ENCODE data around the gene UBE4B.
A peak's percentile ranks its signal among the peaks of the same experiment; 100 is the strongest.

UBE4B gene

DNA sequence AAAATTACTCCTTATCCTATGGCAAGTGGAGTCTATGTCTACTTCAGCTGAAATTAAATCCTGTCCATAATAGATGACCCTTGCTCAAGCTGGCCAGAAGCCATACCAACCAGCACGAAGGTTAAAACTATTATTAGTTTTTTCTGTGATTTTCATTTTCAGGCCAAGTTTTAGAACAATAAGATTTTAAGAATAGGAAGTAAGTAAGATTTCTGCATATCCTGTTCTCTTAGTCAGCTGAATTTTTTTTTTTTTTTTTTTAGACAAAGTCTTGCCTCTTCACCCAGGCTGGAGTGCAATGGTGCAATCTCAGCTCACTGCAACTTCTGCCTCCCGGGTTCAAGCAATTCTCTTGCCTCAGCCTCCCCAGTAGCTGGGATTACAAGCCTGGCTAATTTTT lies 41.8 kb upstream of the UBE4B start:
- Histone ChIP-seq H3K4me3 (ENCODE audit: low read depth, low read length) (no peak overlapping the region), H3K14ac (ENCODE audit: low read length) (no peak overlapping the region), H2AFZ (ENCODE audit: insufficient read depth, low read length, poor library complexity) (no peak overlapping the region), H2BK120ac (ENCODE audit: insufficient read depth, low read length, poor library complexity) (no peak overlapping the region), H3K27me3 (ENCODE audit: insufficient read depth, low read length) (no peaks in the 10 kb centered on the region), H3K36me3 (ENCODE audit: control insufficient read depth in 1 of 2, insufficient read depth in 2 of 2, low read length in 2 of 2) (no peaks in the 10 kb centered on the region), H3K9me3 (ENCODE audit: insufficient read depth, low read depth, low read length) (no peaks in the 10 kb centered on the region), H4K91ac (ENCODE audit: low read depth, low read length) (no peak overlapping the region), H3K4me2 (ENCODE audit: low read length) (no peak overlapping the region), H2AK5ac (ENCODE audit: low read length) (no peak overlapping the region), H2BK5ac (ENCODE audit: low read depth, low read length, poor library complexity) (no peak overlapping the region), H3K23ac (ENCODE audit: low read length) (no peak overlapping the region), H3K79me2 (ENCODE audit: control insufficient read depth, insufficient read depth, low read length, poor library complexity) (no peaks in the 10 kb centered on the region), H2BK12ac (ENCODE audit: low read length) (no peak overlapping the region), H3K4ac (ENCODE audit: low read depth, low read length) (no peak overlapping the region), H4K8ac (ENCODE audit: low read depth, low read length) (no peak overlapping the region), H4K12ac (ENCODE audit: low read depth, low read length) (no peak overlapping the region), H3K4me1 (ENCODE audit: control insufficient read depth in 1 of 2, insufficient read depth in 2 of 2, low read length in 2 of 2) (no peaks in the 10 kb centered on the region), H3K18ac (ENCODE audit: low read length) (no peak overlapping the region), H3K9ac (ENCODE audit: low read length) (no peak overlapping the region), H3K27ac (ENCODE audit: low read depth, low read length) (no peak overlapping the region), H3K79me1 (ENCODE audit: low read length) (no peaks in the 10 kb centered on the region)
- DNase-seq: no peak
- no CpG with 5 or more reads among the region's 2 CpGs for WGBS (ENCODE audit: extremely low coverage, insufficient coverage, insufficient read length)

- Histone ChIP-seq H4K91ac (ENCODE audit: low read depth, low read length) (no peak overlapping the region), H3K27me3 (ENCODE audit: insufficient read depth, low read length) (peaks cover 17% of the 10 kb centered on the region), H2AK5ac (ENCODE audit: low read length) (no peak overlapping the region), H3K79me1 (ENCODE audit: low read length) (no peaks in the 10 kb centered on the region), H2BK12ac (ENCODE audit: low read length) (no peak overlapping the region), H2AFZ (ENCODE audit: insufficient read depth, low read length, poor library complexity) (no peak overlapping the region), H2BK5ac (ENCODE audit: low read depth, low read length, poor library complexity) (no peak overlapping the region), H3K4me1 (ENCODE audit: control insufficient read depth in 1 of 2, insufficient read depth in 2 of 2, low read length in 2 of 2) (peaks cover 0 to 7% of the 10 kb centered on the region in 2 experiments), H3K9ac (ENCODE audit: low read length) (no peak overlapping the region), H3K27ac (ENCODE audit: low read depth, low read length) (no peak overlapping the region), H4K8ac (ENCODE audit: low read depth, low read length) (no peak overlapping the region), H3K79me2 (ENCODE audit: control insufficient read depth, insufficient read depth, low read length, poor library complexity) (no peaks in the 10 kb centered on the region), H3K23ac (ENCODE audit: low read length) (no peak overlapping the region), H4K12ac (ENCODE audit: low read depth, low read length) (no peak overlapping the region), H3K18ac (ENCODE audit: low read length) (no peak overlapping the region), H3K4me2 (ENCODE audit: low read length) (no peak overlapping the region), H3K4me3 (ENCODE audit: low read depth, low read length) (no peak overlapping the region), H2BK120ac (ENCODE audit: insufficient read depth, low read length, poor library complexity) (no peak overlapping the region), H3K36me3 (ENCODE audit: control insufficient read depth in 1 of 2, insufficient read depth in 2 of 2, low read length in 2 of 2) (no peaks in the 10 kb centered on the region), H3K9me3 (ENCODE audit: insufficient read depth, low read depth, low read length) (peaks cover 4% of the 10 kb centered on the region), H3K4ac (ENCODE audit: low read depth, low read length) (no peak overlapping the region), H3K14ac (ENCODE audit: low read length) (no peak overlapping the region)
- WGBS (ENCODE audit: extremely low coverage, insufficient coverage, insufficient read length): no CpG with 5 or more reads among the region's 5 CpGs
- DNase-seq: no peak
Observed at GRCh38 chr1:9992910-9993309, 39.8 kb upstream of the UBE4B start.

GRCh38 chr1:9993561-9994075 lies 39.1 kb upstream of the UBE4B start:
- no peaks in the 10 kb centered on the region for H3K36me3 ChIP-seq (ENCODE audit: control insufficient read depth in 1 of 2, insufficient read depth in 2 of 2, low read length in 2 of 2)
- no peak overlapping the region for H2BK5ac ChIP-seq (ENCODE audit: low read depth, low read length, poor library complexity)
- no peak overlapping the region for H3K23ac ChIP-seq (ENCODE audit: low read length)
- peaks cover 0 to 7% of the 10 kb centered on the region in 2 experiments for H3K4me1 ChIP-seq (ENCODE audit: control insufficient read depth in 1 of 2, insufficient read depth in 2 of 2, low read length in 2 of 2)
- H2AFZ ChIP-seq (ENCODE audit: insufficient read depth, low read length, poor library complexity): no peak overlapping the region
- H4K91ac ChIP-seq (ENCODE audit: low read depth, low read length): no peak overlapping the region
- DNase-seq: peak in 1 of 2 donors; percentile 79
- no peak overlapping the region for H3K27ac ChIP-seq (ENCODE audit: low read depth, low read length)
- no peak overlapping the region for H2AK5ac ChIP-seq (ENCODE audit: low read length)
- WGBS (ENCODE audit: extremely low coverage, insufficient coverage, insufficient read length): no CpG with 5 or more reads among the region's 7 CpGs
- no peak overlapping the region for H3K4me2 ChIP-seq (ENCODE audit: low read length)
- no peak overlapping the region for H3K4me3 ChIP-seq (ENCODE audit: low read depth, low read length)
- no peak overlapping the region for H3K14ac ChIP-seq (ENCODE audit: low read length)
- no peak overlapping the region for H3K18ac ChIP-seq (ENCODE audit: low read length)
- no peaks in the 10 kb centered on the region for H3K79me1 ChIP-seq (ENCODE audit: low read length)
- H3K9me3 ChIP-seq (ENCODE audit: insufficient read depth, low read depth, low read length): peaks cover 6% of the 10 kb centered on the region
- H3K79me2 ChIP-seq (ENCODE audit: control insufficient read depth, insufficient read depth, low read length, poor library complexity): no peaks in the 10 kb centered on the region
- H3K9ac ChIP-seq (ENCODE audit: low read length): no peak overlapping the region
- no peak overlapping the region for H2BK120ac ChIP-seq (ENCODE audit: insufficient read depth, low read length, poor library complexity)
- H3K4ac ChIP-seq (ENCODE audit: low read depth, low read length): no peak overlapping the region
- H4K8ac ChIP-seq (ENCODE audit: low read depth, low read length): no peak overlapping the region
- H2BK12ac ChIP-seq (ENCODE audit: low read length): no peak overlapping the region
- H3K27me3 ChIP-seq (ENCODE audit: insufficient read depth, low read length): peaks cover 23% of the 10 kb centered on the region
- H4K12ac ChIP-seq (ENCODE audit: low read depth, low read length): no peak overlapping the region

GRCh38 chr1:9996624-9997582 lies 35.9 kb upstream of the UBE4B start, which contains the start of gene RBP7:
TSS of gene RBP7 (plus strand) at chr1:9997228. CDS start at chr1:9997259, 31 bp downstream.
- Histone ChIP-seq H3K9me3 (ENCODE audit: insufficient read depth, low read depth, low read length) (peaks cover 8% of the 10 kb centered on the region), H3K79me2 (ENCODE audit: control insufficient read depth, insufficient read depth, low read length, poor library complexity) (no peaks in the 10 kb centered on the region), H3K4me1 (ENCODE audit: control insufficient read depth in 1 of 2, insufficient read depth in 2 of 2, low read length in 2 of 2) (peaks cover 0 to 7% of the 10 kb centered on the region in 2 experiments), H2BK120ac (ENCODE audit: insufficient read depth, low read length, poor library complexity) (no peak within 1 kb of the TSS), H4K12ac (ENCODE audit: low read depth, low read length) (no peak within 1 kb of the TSS), H3K36me3 (ENCODE audit: control insufficient read depth in 1 of 2, insufficient read depth in 2 of 2, low read length in 2 of 2) (no peaks in the 10 kb centered on the region), H3K27ac (ENCODE audit: low read depth, low read length) (no peak within 1 kb of the TSS), H3K23ac (ENCODE audit: low read length) (no peak within 1 kb of the TSS), H3K18ac (ENCODE audit: low read length) (no peak within 1 kb of the TSS), H2BK5ac (ENCODE audit: low read depth, low read length, poor library complexity) (no peak within 1 kb of the TSS), H3K4me2 (ENCODE audit: low read length) (peak within 1 kb of the TSS; percentile 67), H2AFZ (ENCODE audit: insufficient read depth, low read length, poor library complexity) (peak within 1 kb of the TSS; percentile 73), H3K4ac (ENCODE audit: low read depth, low read length) (no peak within 1 kb of the TSS), H3K79me1 (ENCODE audit: low read length) (no peaks in the 10 kb centered on the region), H3K14ac (ENCODE audit: low read length) (no peak within 1 kb of the TSS), H4K8ac (ENCODE audit: low read depth, low read length) (no peak within 1 kb of the TSS), H3K27me3 (ENCODE audit: insufficient read depth, low read length) (peaks cover 25% of the 10 kb centered on the region), H2AK5ac (ENCODE audit: low read length) (no peak within 1 kb of the TSS), H4K91ac (ENCODE audit: low read depth, low read length) (no peak within 1 kb of the TSS), H3K9ac (ENCODE audit: low read length) (no peak within 1 kb of the TSS), H3K4me3 (ENCODE audit: low read depth, low read length) (peak within 1 kb of the TSS; percentile 38), H2BK12ac (ENCODE audit: low read length) (no peak within 1 kb of the TSS)
- DNase-seq: no peak
- WGBS (ENCODE audit: extremely low coverage, insufficient coverage, insufficient read length): no CpG with 5 or more reads among the region's 71 CpGs
